ENCODE results near the gene LDHD. TPM values are rescaled to one million over a fixed set of nuclear protein-coding genes. Genes with fewer than 3 reads are reported as not detected.

LDHD gene
- total RNA-seq, 4 donors from 2014 or later = 10.2 to 41.3 (median 26.3) TPM

- Histone ChIP-seq H3K27me3 (no peaks in the 10 kb centered on the region), H3K4me1 (peaks cover 26 to 36% of the 10 kb centered on the region in 2 donors), H3K9me3 (no peaks in the 10 kb centered on the region), H3K36me3 (no peaks in the 10 kb centered on the region), H3K4me3 (replicated peaks in 1 of 3) (peak overlapping the region in 1 of 3 donors; percentile 31), H3K27ac (no peak overlapping the region)
- DNase-seq = no peak
- intact Hi-C loops (cut with DNase I) = loop anchor here (10.0 kb wide), 1 partner anchor 410 kb away; the partner anchor contains the start of gene MLKL
- TF ChIP-seq, protein P1, sequence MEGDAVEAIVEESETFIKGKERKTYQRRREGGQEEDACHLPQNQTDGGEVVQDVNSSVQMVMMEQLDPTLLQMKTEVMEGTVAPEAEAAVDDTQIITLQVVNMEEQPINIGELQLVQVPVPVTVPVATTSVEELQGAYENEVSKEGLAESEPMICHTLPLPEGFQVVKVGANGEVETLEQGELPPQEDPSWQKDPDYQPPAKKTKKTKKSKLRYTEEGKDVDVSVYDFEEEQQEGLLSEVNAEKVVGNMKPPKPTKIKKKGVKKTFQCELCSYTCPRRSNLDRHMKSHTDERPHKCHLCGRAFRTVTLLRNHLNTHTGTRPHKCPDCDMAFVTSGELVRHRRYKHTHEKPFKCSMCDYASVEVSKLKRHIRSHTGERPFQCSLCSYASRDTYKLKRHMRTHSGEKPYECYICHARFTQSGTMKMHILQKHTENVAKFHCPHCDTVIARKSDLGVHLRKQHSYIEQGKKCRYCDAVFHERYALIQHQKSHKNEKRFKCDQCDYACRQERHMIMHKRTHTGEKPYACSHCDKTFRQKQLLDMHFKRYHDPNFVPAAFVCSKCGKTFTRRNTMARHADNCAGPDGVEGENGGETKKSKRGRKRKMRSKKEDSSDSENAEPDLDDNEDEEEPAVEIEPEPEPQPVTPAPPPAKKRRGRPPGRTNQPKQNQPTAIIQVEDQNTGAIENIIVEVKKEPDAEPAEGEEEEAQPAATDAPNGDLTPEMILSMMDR (IDR thresholded peaks at IDR 0.05) = no peak
- no peak for TF ChIP-seq POLR2A (IDR thresholded peaks at IDR 0.05)
- 90 to 91% methylated on average over 24 to 31 of the region's 45 CpGs for WGBS, 2 donors
These were observed 1.4 kb downstream of the LDHD start for GRCh38 chr16:75114946-75115825.

DNA sequence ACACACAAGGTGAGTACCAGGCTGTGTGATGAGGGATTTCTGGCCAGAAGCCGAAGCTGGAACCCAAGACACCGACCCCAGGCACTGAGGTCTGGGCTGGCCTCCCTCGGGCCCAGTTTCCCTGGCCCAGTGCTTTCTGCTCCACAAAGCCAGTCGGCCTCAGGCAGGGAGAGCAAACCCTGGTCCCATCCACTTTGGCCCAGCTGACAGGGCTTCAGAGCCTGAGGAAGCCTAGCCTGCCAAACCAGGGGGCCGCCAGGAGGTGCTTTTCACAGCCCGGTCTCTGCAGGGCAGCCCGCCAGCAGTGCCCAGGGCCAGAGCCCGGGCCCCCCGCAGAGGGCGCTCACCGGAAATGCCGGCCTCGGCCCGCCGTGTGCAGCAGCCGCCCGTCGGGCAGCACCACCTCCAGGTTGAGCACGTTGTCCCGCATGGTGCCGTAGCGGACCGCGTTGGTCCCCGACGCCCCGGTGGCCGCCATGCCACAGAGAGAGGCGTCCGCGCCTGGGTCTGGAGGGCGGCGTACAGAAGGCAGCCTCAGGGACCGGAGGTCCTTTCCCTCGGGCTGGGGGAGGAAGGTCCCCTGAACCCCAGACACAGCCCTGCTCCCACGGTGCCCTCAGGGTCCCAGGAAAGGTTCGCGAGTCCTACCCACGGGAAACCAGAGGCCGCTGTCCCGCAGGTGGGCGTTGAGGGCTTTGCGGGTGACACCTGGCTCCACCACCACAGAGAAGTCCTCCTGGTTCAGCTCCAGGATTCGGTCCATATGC is 2.2 kb downstream of the LDHD start:
- intact Hi-C loops (cut with DNase I) = loop anchor here (10.0 kb wide), 1 partner anchor 410 kb away; the partner anchor contains the start of gene MLKL

GRCh38 chr16:75113541-75114121 is 2.9 kb downstream of the LDHD start:
- WGBS, 2 donors = 83 to 85% methylated on average over 8 to 12 of the region's 20 CpGs
- H3K4me1 ChIP-seq = peaks cover 38 to 52% of the 10 kb centered on the region in 2 donors
- H3K36me3 ChIP-seq = no peaks in the 10 kb centered on the region
- H3K27ac ChIP-seq = no peak overlapping the region
- intact Hi-C loops (cut with DNase I) = loop anchor here (10.0 kb wide), 1 partner anchor 409 kb away; the partner anchor contains the start of gene MLKL
- no peak for DNase-seq
- no peaks in the 10 kb centered on the region for H3K9me3 ChIP-seq
- TF ChIP-seq, protein P1 (IDR thresholded peaks at IDR 0.05) = no peak
- no peak for TF ChIP-seq POLR2A (IDR thresholded peaks at IDR 0.05)
- no peaks in the 10 kb centered on the region for H3K27me3 ChIP-seq
- H3K4me3 ChIP-seq (replicated peaks in 1 of 3) = no peak overlapping the region

More for the DNA sequence above, 2.2 kb downstream of the LDHD start:
- 90 to 92% methylated on average over 4 to 22 of the region's 44 CpGs for WGBS, 2 donors
- Histone ChIP-seq H3K4me3 (replicated peaks in 1 of 3) (no peak overlapping the region), H3K27ac (no peak overlapping the region), H3K27me3 (no peaks in the 10 kb centered on the region), H3K9me3 (no peaks in the 10 kb centered on the region), H3K4me1 (peaks cover 34 to 44% of the 10 kb centered on the region in 2 donors), H3K36me3 (no peaks in the 10 kb centered on the region)
- TF ChIP-seq, protein P1 (IDR thresholded peaks at IDR 0.05) = no peak
- no peak for TF ChIP-seq POLR2A (IDR thresholded peaks at IDR 0.05)
- no peak for DNase-seq

- intact Hi-C loops (cut with DNase I) = loop anchor here (10.0 kb wide), 1 partner anchor 408 kb away; the partner anchor contains the start of gene MLKL
- H3K36me3 ChIP-seq = no peaks in the 10 kb centered on the region
- H3K27me3 ChIP-seq = no peaks in the 10 kb centered on the region
- DNase-seq = no peak
- H3K4me1 ChIP-seq = peaks cover 45 to 59% of the 10 kb centered on the region in 2 donors
- TF ChIP-seq POLR2A (IDR thresholded peaks at IDR 0.05) = no peak
- TF ChIP-seq, protein P1 (IDR thresholded peaks at IDR 0.05) = no peak
- 66 to 71% methylated on average over 14 of the region's 14 CpGs for WGBS, 2 donors
- H3K4me3 ChIP-seq (replicated peaks in 1 of 3) = no peak overlapping the region
- no peaks in the 10 kb centered on the region for H3K9me3 ChIP-seq
- H3K27ac ChIP-seq = peak overlapping the region in 1 of 3 donors; percentile 82
These were observed 3.7 kb downstream of the LDHD start for GRCh38 chr16:75112734-75113491.
